Panc1 (cell line): ENCODE measurements around the gene NPAS3.

Experiments
- POLR2AphosphoS5 ChIP-seq: IDR thresholded peaks from 2 replicates; pipeline ENCODE4 v1.6.1; 2012; ENCODE audit warnings: mild to moderate bottlenecking, low read depth, low read length, moderate library complexity
- TCF7L2 ChIP-seq: IDR thresholded peaks from 2 replicates; pipeline ENCODE4 v1.6.1; 2011; ENCODE audit warnings: mild to moderate bottlenecking, low read depth, low read length, inconsistent platforms
- TF ChIP-seq, protein P1 (sequence below): fragments of 450-650 bp; IDR thresholded peaks from 2 replicates; pipeline ENCODE4 v1.5.1; 2017; ENCODE audit warnings: mild to moderate bottlenecking
- TF ChIP-seq, protein P2 (sequence below), 2 experiments: IDR thresholded peaks; 2 replicates each; pipeline ENCODE4 v1.6.1; 2011 to 2012; ENCODE audit warnings: low read depth in 2 of 2, control low read depth in 1 of 2, low read length in 1 of 2, mild to moderate bottlenecking in 1 of 2, moderate library complexity in 1 of 2; ENCODE audit not compliant: insufficient read depth in 1 of 2

DNA sequence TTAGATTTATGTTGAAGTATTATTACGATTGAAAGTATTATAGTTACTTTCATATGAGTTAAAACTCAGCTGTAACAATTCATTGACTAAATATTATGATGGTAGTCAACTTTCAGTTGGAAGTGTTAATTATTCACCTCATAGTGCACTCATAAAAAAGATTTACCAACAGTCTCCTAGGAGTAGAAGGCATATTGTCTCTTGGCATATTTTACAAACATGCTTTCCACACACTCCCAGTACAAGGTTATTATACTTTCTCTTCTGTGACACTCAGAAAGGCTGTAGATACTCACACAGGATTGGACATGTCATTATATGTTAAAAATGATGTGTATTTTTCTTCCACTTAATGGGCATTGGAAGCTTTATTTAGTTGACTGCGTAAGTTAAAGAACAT is 147.1 kb downstream of the NPAS3 start:
- no peak for TF ChIP-seq TCF7L2
- TF ChIP-seq, protein P1, sequence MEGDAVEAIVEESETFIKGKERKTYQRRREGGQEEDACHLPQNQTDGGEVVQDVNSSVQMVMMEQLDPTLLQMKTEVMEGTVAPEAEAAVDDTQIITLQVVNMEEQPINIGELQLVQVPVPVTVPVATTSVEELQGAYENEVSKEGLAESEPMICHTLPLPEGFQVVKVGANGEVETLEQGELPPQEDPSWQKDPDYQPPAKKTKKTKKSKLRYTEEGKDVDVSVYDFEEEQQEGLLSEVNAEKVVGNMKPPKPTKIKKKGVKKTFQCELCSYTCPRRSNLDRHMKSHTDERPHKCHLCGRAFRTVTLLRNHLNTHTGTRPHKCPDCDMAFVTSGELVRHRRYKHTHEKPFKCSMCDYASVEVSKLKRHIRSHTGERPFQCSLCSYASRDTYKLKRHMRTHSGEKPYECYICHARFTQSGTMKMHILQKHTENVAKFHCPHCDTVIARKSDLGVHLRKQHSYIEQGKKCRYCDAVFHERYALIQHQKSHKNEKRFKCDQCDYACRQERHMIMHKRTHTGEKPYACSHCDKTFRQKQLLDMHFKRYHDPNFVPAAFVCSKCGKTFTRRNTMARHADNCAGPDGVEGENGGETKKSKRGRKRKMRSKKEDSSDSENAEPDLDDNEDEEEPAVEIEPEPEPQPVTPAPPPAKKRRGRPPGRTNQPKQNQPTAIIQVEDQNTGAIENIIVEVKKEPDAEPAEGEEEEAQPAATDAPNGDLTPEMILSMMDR, result no peak
- TF ChIP-seq, protein P2, sequence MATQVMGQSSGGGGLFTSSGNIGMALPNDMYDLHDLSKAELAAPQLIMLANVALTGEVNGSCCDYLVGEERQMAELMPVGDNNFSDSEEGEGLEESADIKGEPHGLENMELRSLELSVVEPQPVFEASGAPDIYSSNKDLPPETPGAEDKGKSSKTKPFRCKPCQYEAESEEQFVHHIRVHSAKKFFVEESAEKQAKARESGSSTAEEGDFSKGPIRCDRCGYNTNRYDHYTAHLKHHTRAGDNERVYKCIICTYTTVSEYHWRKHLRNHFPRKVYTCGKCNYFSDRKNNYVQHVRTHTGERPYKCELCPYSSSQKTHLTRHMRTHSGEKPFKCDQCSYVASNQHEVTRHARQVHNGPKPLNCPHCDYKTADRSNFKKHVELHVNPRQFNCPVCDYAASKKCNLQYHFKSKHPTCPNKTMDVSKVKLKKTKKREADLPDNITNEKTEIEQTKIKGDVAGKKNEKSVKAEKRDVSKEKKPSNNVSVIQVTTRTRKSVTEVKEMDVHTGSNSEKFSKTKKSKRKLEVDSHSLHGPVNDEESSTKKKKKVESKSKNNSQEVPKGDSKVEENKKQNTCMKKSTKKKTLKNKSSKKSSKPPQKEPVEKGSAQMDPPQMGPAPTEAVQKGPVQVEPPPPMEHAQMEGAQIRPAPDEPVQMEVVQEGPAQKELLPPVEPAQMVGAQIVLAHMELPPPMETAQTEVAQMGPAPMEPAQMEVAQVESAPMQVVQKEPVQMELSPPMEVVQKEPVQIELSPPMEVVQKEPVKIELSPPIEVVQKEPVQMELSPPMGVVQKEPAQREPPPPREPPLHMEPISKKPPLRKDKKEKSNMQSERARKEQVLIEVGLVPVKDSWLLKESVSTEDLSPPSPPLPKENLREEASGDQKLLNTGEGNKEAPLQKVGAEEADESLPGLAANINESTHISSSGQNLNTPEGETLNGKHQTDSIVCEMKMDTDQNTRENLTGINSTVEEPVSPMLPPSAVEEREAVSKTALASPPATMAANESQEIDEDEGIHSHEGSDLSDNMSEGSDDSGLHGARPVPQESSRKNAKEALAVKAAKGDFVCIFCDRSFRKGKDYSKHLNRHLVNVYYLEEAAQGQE (IDR thresholded peaks at IDR 0.05; ENCODE audit: insufficient read depth in 1 of 2, low read depth in 2 of 2, low read length in 1 of 2), result no peak
- no peak for TF ChIP-seq POLR2AphosphoS5
